BJ (cell line): ENCODE results near the gene KCNMB3. TPM values are rescaled to one million over a fixed set of nuclear protein-coding genes. Genes with fewer than 3 reads are reported as not detected.
"Not testable (repeated sequence)": the region's sequence is repeated elsewhere in the genome, so short reads cannot be mapped to it uniquely, and the experiment has no call there.

ENCODE experiments used
- CTCF ChIA-PET: fragments of 350-600 bp; formaldehyde crosslinking; extraction: SDS; loops from one replicate; lab custom pipeline; 2021; ENCODE audit warnings: antibody characterized with exemption, inconsistent platforms; lab: Yijun Ruan, JAX
- POLR2A ChIA-PET: fragments of 300-600 bp; sonication (Branson Sonifier 250); formaldehyde crosslinking; extraction: SDS; loops from one replicate; lab custom pipeline; 2021; ENCODE audit warnings: antibody characterized with exemption; lab: Charles Lee
- DNase-seq: peaks from one replicate; pipeline ENCODE4 v3.0.0-alpha.2; 2011; ENCODE audit warnings: low read depth
- H3K27me3 ChIP-seq: 2 replicates; pipeline ENCODE4 v1.6.0; 2011; ENCODE audit warnings: low read length; ENCODE audit not compliant: control insufficient read depth, insufficient read depth
- H3K36me3 ChIP-seq: 2 replicates; pipeline ENCODE4 v1.5.1; 2011; ENCODE audit warnings: low read length; ENCODE audit not compliant: control insufficient read depth, insufficient read depth
- H3K4me3 ChIP-seq: 2 replicates; pipeline ENCODE4 v1.5.1; 2011; ENCODE audit warnings: low read depth, mild to moderate bottlenecking, control low read depth, low read length
- CTCF ChIP-seq: IDR thresholded peaks from 2 replicates; pipeline ENCODE4 v1.5.1; 2011; ENCODE audit warnings: low read depth, mild to moderate bottlenecking, control low read depth, inconsistent platforms, low read length, moderate library complexity; ENCODE audit not compliant: insufficient read depth
- polyA plus RNA-seq: library from polyadenylated mRNA; depleted of rRNA; stranded (reverse); fragments of >200 nt; gene quantifications from 2 replicates; pipeline ENCODE4 v1.2.3, GENCODE V29; 2011

KCNMB3 gene
- polyA plus RNA-seq, 1 experiment = 0.83 TPM

- no peak for TF ChIP-seq CTCF
- H3K36me3 ChIP-seq = no peaks in the 10 kb centered on the region; the same call in 1 of the 2 replicates
- H3K27me3 ChIP-seq = no peaks in the 10 kb centered on the region
- no peak for DNase-seq
- CTCF ChIA-PET = no interaction called here
- POLR2A ChIA-PET = no interaction called here
- H3K4me3 ChIP-seq = no peak overlapping the region
These were observed 26.3 kb downstream of the KCNMB3 start for GRCh38 chr3:179224584-179224983.

- TF ChIP-seq CTCF = no peak
- DNase-seq = no peak
- POLR2A ChIA-PET = no interaction called here
- CTCF ChIA-PET = no interaction called here
- H3K27me3 ChIP-seq = no peaks in the 10 kb centered on the region
- no peaks in the 10 kb centered on the region; the same call in 1 of the 2 replicates for H3K36me3 ChIP-seq
- H3K4me3 ChIP-seq = no peak overlapping the region
These were observed 27.4 kb downstream of the KCNMB3 start for GRCh38 chr3:179223548-179223947.

- H3K27me3 ChIP-seq, H3K36me3 ChIP-seq, H3K4me3 ChIP-seq, CTCF ChIA-PET, DNase-seq, POLR2A ChIA-PET: not testable (repeated sequence)
These were observed 32.7 kb downstream of the KCNMB3 start for GRCh38 chr3:179218213-179218612.

GRCh38 chr3:179215550-179215949 is 35.4 kb downstream of the KCNMB3 start:
- H3K27me3 ChIP-seq, POLR2A ChIA-PET, DNase-seq, H3K4me3 ChIP-seq, H3K36me3 ChIP-seq, CTCF ChIA-PET: not testable (repeated sequence)

GRCh38 chr3:179200790-179201189 is 50.1 kb downstream of the KCNMB3 start:
- H3K36me3 ChIP-seq = no peaks in the 10 kb centered on the region; the same call in none of the 2 replicates
- CTCF ChIA-PET = no interaction called here
- no peak for DNase-seq
- no peak overlapping the region for H3K4me3 ChIP-seq
- POLR2A ChIA-PET = no interaction called here
- TF ChIP-seq CTCF = no peak
- H3K27me3 ChIP-seq = no peaks in the 10 kb centered on the region

GRCh38 chr3:179196700-179197099 is 54.2 kb downstream of the KCNMB3 start:
- TF ChIP-seq CTCF = no peak
- ChIA-PET POLR2A (no interaction called here), CTCF (no interaction called here)
- Histone ChIP-seq H3K27me3 (no peaks in the 10 kb centered on the region), H3K36me3 (no peaks in the 10 kb centered on the region; the same call in 1 of the 2 replicates), H3K4me3 (no peak overlapping the region)
- DNase-seq = no peak
